Retina (tissue), 1 donor: ENCODE data around the gene C4orf50.

Experiments
- DNase-seq: peaks from one replicate; pipeline ENCODE4 v3.0.0-alpha.2; 2016

The C4orf50 gene

DNA sequence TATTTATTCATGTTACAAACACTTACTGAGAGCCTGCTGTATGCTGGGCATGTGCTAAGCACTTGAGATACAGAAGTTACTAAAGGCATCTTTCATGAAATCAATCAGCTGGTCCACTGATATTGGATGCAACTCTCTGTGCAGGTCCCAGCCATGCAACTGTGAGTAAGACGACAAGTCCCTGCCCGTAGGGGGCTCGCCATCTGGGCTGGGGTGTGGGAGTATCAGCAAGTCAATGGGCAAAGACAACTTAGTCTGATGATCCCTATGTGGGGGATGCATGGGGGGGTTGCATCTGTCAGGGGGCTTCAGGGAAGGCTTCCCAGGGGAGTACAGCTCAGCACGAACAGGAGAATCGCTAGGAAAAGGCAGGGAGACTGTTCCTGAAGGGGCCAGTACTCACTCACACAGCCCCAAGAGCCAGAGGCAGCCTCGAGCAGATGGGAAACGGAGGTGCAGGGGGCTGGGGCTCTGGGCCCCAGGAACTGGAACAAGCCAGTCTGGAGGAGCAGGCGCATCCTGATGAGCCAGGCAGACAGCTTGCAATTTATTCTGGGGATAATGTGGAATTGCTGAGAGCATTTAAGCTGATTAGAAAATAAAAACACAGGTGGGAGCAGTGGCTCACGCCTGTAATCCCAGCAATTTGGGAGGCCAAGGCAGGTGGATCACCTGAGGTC, 165.6 kb downstream of the C4orf50 start:
- DNase-seq, result no peak

DNA sequence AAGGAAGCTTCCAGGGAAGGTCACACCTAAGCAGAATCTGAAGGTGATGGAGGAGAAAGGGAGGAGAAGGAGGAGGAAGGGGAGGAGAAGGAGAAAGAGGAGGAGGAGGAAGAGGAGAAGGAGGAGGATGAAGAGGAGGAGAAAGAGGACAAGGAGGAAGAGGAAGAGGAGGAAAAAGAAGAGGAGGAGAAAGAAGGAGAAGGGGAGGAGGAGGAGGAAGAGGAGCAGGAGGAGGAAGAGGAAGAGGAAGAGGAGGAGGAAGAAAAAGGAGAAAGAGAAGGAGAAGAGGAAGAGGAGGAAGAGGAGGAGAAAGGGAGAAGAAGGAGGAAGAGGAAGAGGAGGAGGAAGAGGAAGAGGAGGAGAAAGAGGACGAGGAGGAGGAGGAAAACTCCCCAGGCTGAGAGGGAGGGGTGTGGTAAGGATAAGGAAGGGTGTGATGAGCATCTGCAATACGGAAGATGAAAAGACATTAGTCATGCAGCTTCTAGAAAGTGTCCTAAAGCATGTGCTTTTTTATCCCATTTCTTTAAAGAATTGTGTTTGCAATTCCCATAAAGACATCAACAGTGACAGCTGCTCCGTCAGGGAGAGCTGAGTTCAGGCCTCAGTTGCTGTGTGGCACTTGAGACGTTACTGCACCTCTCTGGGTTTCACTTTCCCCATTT, 166.5 kb downstream of the C4orf50 start:
- no peak for DNase-seq
